ENCODE results near the gene ZNRF2.
"Not testable (repeated sequence)": the region's sequence is repeated elsewhere in the genome, so short reads cannot be mapped to it uniquely, and the experiment has no call there.

ZNRF2 gene

DNA sequence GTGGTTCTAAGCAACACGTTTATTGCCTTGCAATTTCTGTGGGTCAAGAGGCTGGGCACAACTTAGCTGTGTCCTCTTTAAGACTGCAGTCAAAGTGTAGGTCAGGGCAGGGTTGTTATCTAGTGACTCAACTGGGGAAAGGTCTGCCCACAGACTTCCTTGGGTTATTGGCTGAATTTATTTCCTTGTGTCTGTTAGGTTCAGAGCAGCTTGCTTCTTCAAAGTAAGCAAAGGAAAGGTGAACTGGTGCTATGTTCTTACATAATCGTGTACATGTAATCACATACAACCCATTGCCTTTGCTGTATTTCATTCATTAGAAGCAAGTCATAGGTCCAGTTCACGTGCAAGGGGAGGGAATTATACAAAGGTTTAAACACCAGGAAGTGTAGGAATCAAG is 5.9 kb downstream of the ZNRF2 start:
- not testable (repeated sequence) for H3K27ac ChIP-seq (ENCODE audit: low read length); H3K36me3 ChIP-seq (ENCODE audit: control insufficient read depth in 1 of 2, insufficient read depth in 2 of 2, low read length in 2 of 2); H3K9me3 ChIP-seq (ENCODE audit: control insufficient read depth in 1 of 2, low read length in 2 of 2); H3K4me3 ChIP-seq (ENCODE audit: low read depth in 1 of 2, low read length in 2 of 2); H3K27me3 ChIP-seq (ENCODE audit: low read depth, low read length); H3K4me1 ChIP-seq (ENCODE audit: control insufficient read depth in 1 of 2, insufficient read depth in 2 of 2, low read length in 2 of 2)

- H3K9me3 ChIP-seq (ENCODE audit: control insufficient read depth in 1 of 2, low read length in 2 of 2); H3K4me3 ChIP-seq (ENCODE audit: low read depth in 1 of 2, low read length in 2 of 2); H3K4me1 ChIP-seq (ENCODE audit: control insufficient read depth in 1 of 2, insufficient read depth in 2 of 2, low read length in 2 of 2); H3K36me3 ChIP-seq (ENCODE audit: control insufficient read depth in 1 of 2, insufficient read depth in 2 of 2, low read length in 2 of 2); H3K27me3 ChIP-seq (ENCODE audit: low read depth, low read length); H3K27ac ChIP-seq (ENCODE audit: low read length): not testable (repeated sequence)
Observed at GRCh38 chr7:30292416-30293038, 8.1 kb downstream of the ZNRF2 start.

DNA sequence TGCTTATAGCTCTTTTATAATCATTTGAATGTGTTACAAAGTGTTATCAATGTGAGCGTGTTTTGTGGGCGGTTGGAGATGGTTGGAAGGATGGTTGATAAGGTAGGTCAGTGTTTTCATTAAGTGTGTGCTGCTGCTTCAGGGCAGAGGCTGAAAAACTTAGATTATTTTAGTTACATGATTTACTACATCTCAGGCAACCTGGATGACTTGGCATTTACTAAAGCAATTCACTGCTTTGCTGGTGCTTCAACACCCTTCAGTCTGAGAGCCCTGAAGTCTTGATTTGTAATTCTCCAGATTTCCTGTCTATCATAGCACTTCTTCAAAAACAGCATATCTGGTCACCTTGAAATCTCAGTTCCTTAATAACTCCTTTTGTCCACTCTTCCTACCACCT is 11.9 kb downstream of the ZNRF2 start:
- H3K4me3 ChIP-seq (ENCODE audit: low read depth in 1 of 2, low read length in 2 of 2); H3K27me3 ChIP-seq (ENCODE audit: low read depth, low read length); H3K27ac ChIP-seq (ENCODE audit: low read length); H3K9me3 ChIP-seq (ENCODE audit: control insufficient read depth in 1 of 2, low read length in 2 of 2); H3K36me3 ChIP-seq (ENCODE audit: control insufficient read depth in 1 of 2, insufficient read depth in 2 of 2, low read length in 2 of 2): not testable (repeated sequence)
- peaks cover 0 to 15% of the 10 kb centered on the region in 2 donors for H3K4me1 ChIP-seq (ENCODE audit: control insufficient read depth in 1 of 2, insufficient read depth in 2 of 2, low read length in 2 of 2)

- not testable (repeated sequence) for H3K4me3 ChIP-seq (ENCODE audit: low read depth in 1 of 2, low read length in 2 of 2); H3K27me3 ChIP-seq (ENCODE audit: low read depth, low read length); H3K36me3 ChIP-seq (ENCODE audit: control insufficient read depth in 1 of 2, insufficient read depth in 2 of 2, low read length in 2 of 2); H3K27ac ChIP-seq (ENCODE audit: low read length); H3K9me3 ChIP-seq (ENCODE audit: control insufficient read depth in 1 of 2, low read length in 2 of 2)
- H3K4me1 ChIP-seq (ENCODE audit: control insufficient read depth in 1 of 2, insufficient read depth in 2 of 2, low read length in 2 of 2), result peaks cover 4 to 21% of the 10 kb centered on the region in 2 donors
Observed at GRCh38 chr7:30297499-30297898, 13.1 kb downstream of the ZNRF2 start.

- peaks cover 4 to 27% of the 10 kb centered on the region in 2 donors for H3K4me1 ChIP-seq (ENCODE audit: control insufficient read depth in 1 of 2, insufficient read depth in 2 of 2, low read length in 2 of 2)
- H3K27ac ChIP-seq (ENCODE audit: low read length); H3K9me3 ChIP-seq (ENCODE audit: control insufficient read depth in 1 of 2, low read length in 2 of 2); H3K4me3 ChIP-seq (ENCODE audit: low read depth in 1 of 2, low read length in 2 of 2); H3K27me3 ChIP-seq (ENCODE audit: low read depth, low read length); H3K36me3 ChIP-seq (ENCODE audit: control insufficient read depth in 1 of 2, insufficient read depth in 2 of 2, low read length in 2 of 2): not testable (repeated sequence)
Observed at GRCh38 chr7:30298409-30298808, 14.0 kb downstream of the ZNRF2 start.

DNA sequence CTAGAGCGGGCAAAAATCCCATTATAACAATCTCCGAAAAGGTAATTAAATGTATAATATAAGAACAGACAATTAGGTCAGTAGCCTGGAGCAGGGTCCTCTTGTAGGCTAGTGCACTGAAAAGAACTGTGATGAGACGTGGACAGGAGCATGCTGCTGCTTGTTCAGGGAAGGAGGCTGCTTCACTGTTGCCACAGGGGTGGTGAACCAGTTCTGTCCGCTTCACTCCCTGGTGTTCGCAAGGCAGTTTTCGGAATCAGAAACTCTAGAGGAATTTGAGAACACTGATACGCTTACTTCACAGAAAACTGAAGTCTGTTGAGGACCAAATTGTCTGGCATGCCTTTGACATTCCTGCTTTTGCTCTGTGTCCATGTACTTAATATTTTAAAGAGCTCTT is 17.4 kb downstream of the ZNRF2 start:
- H3K36me3 ChIP-seq (ENCODE audit: control insufficient read depth in 1 of 2, insufficient read depth in 2 of 2, low read length in 2 of 2), result no peaks in the 10 kb centered on the region
- H3K4me1 ChIP-seq (ENCODE audit: control insufficient read depth in 1 of 2, insufficient read depth in 2 of 2, low read length in 2 of 2), result peaks cover 4 to 34% of the 10 kb centered on the region in 2 donors
- no peaks in the 10 kb centered on the region for H3K27me3 ChIP-seq (ENCODE audit: low read depth, low read length)
- no peaks in the 10 kb centered on the region for H3K9me3 ChIP-seq (ENCODE audit: control insufficient read depth in 1 of 2, low read length in 2 of 2)
- H3K4me3 ChIP-seq (ENCODE audit: low read depth in 1 of 2, low read length in 2 of 2), result no peak overlapping the region
- no peak overlapping the region for H3K27ac ChIP-seq (ENCODE audit: low read length)

GRCh38 chr7:30302656-30303311 is 18.4 kb downstream of the ZNRF2 start:
- H3K27me3 ChIP-seq (ENCODE audit: low read depth, low read length), result no peaks in the 10 kb centered on the region
- peaks cover 4 to 34% of the 10 kb centered on the region in 2 donors for H3K4me1 ChIP-seq (ENCODE audit: control insufficient read depth in 1 of 2, insufficient read depth in 2 of 2, low read length in 2 of 2)
- H3K36me3 ChIP-seq (ENCODE audit: control insufficient read depth in 1 of 2, insufficient read depth in 2 of 2, low read length in 2 of 2), result no peaks in the 10 kb centered on the region
- no peaks in the 10 kb centered on the region for H3K9me3 ChIP-seq (ENCODE audit: control insufficient read depth in 1 of 2, low read length in 2 of 2)
- no peak overlapping the region for H3K4me3 ChIP-seq (ENCODE audit: low read depth in 1 of 2, low read length in 2 of 2)
- no peak overlapping the region for H3K27ac ChIP-seq (ENCODE audit: low read length)

DNA sequence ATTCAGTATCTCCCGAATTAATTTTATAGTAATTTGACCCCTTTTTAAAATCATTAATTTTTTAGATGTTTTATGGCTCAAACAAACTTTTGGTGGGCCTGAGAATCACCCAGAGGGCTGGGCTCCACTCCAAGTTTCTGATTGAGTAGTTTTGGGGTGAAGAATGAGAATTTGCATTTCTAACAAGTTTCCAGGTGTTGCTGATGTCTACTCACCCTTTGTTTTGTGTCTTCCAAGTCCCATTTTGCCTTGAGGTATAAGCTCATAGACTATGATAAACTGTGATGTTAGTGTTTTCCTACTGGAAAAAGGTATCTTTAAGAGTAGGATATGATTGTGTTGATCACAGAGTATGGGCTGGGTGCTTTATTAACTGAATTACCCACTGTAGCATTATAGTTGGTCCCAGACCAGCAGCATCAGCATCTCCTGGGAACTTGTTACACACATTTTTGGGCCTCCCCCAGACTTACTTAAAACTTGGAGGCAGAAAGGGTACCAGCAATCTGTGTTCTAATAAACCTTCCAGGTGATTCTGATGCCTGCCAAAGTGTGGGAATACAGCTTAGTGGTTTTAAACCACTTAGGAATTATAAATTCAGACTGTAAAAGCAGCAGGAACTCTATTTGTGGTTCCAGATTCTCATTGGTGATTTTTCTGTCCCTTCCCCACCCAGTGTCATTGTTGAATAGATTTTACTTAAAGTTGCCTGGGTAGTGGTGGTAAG is 19.1 kb downstream of the ZNRF2 start:
- H3K9me3 ChIP-seq (ENCODE audit: control insufficient read depth in 1 of 2, low read length in 2 of 2), result no peaks in the 10 kb centered on the region
- H3K4me1 ChIP-seq (ENCODE audit: control insufficient read depth in 1 of 2, insufficient read depth in 2 of 2, low read length in 2 of 2), result peaks cover 4 to 34% of the 10 kb centered on the region in 2 donors
- H3K4me3 ChIP-seq (ENCODE audit: low read depth in 1 of 2, low read length in 2 of 2), result no peak overlapping the region
- H3K27ac ChIP-seq (ENCODE audit: low read length), result no peak overlapping the region
- no peaks in the 10 kb centered on the region for H3K27me3 ChIP-seq (ENCODE audit: low read depth, low read length)
- H3K36me3 ChIP-seq (ENCODE audit: control insufficient read depth in 1 of 2, insufficient read depth in 2 of 2, low read length in 2 of 2), result no peaks in the 10 kb centered on the region

DNA sequence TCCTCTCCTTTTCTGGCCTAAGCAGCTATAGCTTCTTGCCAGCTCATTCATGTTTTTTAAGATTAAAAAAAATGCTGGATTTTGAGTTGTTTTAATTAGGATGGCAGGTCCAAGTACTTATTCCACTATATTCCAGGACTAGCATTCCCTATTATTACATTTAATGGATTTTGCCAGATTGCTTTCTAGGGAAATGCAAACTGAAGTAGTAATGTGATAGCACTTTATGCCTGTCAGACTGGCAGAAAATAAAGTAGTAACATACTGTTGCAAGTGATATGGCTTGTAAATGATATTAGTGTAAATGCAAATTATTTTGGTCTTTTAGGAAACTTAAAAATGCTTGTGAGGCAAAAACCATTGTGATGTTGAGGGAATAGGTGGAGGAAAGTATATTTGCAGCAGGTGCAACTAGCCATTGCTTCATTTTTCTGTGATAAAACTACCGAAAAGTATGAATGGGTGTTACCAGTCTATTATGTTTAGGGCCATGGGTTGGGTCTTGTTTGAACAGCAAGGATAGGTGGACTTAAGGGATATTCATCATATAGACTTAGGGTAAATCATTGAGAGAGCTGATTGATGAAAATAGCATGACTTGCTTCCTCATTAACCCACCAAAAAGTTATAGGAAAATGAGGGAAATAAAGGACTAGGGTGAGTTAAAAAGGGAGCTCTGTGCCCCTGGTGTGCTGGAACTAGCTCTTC is 19.9 kb downstream of the ZNRF2 start:
- Histone ChIP-seq H3K4me3 (ENCODE audit: low read depth in 1 of 2, low read length in 2 of 2) (no peak overlapping the region), H3K27ac (ENCODE audit: low read length) (no peak overlapping the region), H3K9me3 (ENCODE audit: control insufficient read depth in 1 of 2, low read length in 2 of 2) (no peaks in the 10 kb centered on the region), H3K36me3 (ENCODE audit: control insufficient read depth in 1 of 2, insufficient read depth in 2 of 2, low read length in 2 of 2) (no peaks in the 10 kb centered on the region), H3K4me1 (ENCODE audit: control insufficient read depth in 1 of 2, insufficient read depth in 2 of 2, low read length in 2 of 2) (peaks cover 4 to 28% of the 10 kb centered on the region in 2 donors), H3K27me3 (ENCODE audit: low read depth, low read length) (no peaks in the 10 kb centered on the region)

DNA sequence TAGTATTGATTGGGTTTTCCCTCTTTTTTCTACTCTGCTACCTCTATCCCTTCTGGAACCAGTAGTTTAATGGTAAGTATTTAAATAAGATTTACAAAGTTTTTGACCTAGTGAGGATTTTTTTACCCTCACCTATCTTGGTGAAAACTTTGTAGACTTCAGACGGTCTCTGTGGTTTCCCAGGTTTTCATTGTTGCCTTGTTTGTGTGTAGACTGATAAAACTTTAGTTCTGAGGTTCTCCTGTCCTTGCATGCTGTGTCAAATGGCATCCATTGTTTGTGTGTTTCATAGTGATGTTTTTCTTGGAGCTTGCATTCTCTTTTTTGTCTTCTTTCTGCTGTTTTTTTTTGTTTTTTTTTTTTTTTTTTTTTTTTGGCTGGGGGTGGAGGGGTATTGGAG is 22.6 kb downstream of the ZNRF2 start:
- peaks cover under 1 to 16% of the 10 kb centered on the region in 2 donors for H3K4me1 ChIP-seq (ENCODE audit: control insufficient read depth in 1 of 2, insufficient read depth in 2 of 2, low read length in 2 of 2)
- no peaks in the 10 kb centered on the region for H3K36me3 ChIP-seq (ENCODE audit: control insufficient read depth in 1 of 2, insufficient read depth in 2 of 2, low read length in 2 of 2)
- no peak overlapping the region for H3K4me3 ChIP-seq (ENCODE audit: low read depth in 1 of 2, low read length in 2 of 2)
- H3K27ac ChIP-seq (ENCODE audit: low read length), result no peak overlapping the region
- no peaks in the 10 kb centered on the region for H3K27me3 ChIP-seq (ENCODE audit: low read depth, low read length)
- H3K9me3 ChIP-seq (ENCODE audit: control insufficient read depth in 1 of 2, low read length in 2 of 2), result no peaks in the 10 kb centered on the region

DNA sequence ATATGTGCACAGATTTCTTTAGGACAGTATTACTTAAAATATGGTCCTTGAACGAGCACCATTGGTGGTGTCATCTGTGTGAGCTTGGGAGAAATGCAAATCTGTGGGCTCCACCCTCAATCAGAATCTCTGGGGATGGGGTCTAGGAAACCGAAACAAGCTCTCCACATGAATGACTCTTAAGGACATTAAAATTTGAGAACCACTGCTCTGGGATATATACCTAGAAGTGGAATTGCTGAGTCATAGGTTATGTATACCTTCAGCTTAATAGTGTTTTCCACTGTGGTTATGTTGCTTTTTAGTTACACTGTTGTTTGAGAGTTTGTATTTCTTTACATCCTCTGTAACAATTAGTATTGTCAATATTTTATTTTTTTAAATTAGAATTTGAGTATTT is 24.0 kb downstream of the ZNRF2 start:
- H3K36me3 ChIP-seq (ENCODE audit: control insufficient read depth in 1 of 2, insufficient read depth in 2 of 2, low read length in 2 of 2), result no peaks in the 10 kb centered on the region
- H3K9me3 ChIP-seq (ENCODE audit: control insufficient read depth in 1 of 2, low read length in 2 of 2), result no peaks in the 10 kb centered on the region
- peaks cover 0 to 7% of the 10 kb centered on the region in 2 donors for H3K4me1 ChIP-seq (ENCODE audit: control insufficient read depth in 1 of 2, insufficient read depth in 2 of 2, low read length in 2 of 2)
- H3K27me3 ChIP-seq (ENCODE audit: low read depth, low read length), result no peaks in the 10 kb centered on the region
- no peak overlapping the region for H3K4me3 ChIP-seq (ENCODE audit: low read depth in 1 of 2, low read length in 2 of 2)
- no peak overlapping the region for H3K27ac ChIP-seq (ENCODE audit: low read length)

Data from muscle layer of duodenum (tissue), 2 donors.